HG03457 (cell line): ENCODE data around the gene TCF23.
"Not testable (repeated sequence)": the region's sequence is repeated elsewhere in the genome, so short reads cannot be mapped to it uniquely, and the experiment has no call there.

Experiments used
- ATAC-seq: cut with Tn5 transposase; IDR thresholded peaks from one replicate; pipeline ENCODE4 v1.9.1; 2021; ENCODE audit warnings: moderate number of reproducible peaks; ENCODE audit not compliant: unreplicated experiment

Gene TCF23

DNA sequence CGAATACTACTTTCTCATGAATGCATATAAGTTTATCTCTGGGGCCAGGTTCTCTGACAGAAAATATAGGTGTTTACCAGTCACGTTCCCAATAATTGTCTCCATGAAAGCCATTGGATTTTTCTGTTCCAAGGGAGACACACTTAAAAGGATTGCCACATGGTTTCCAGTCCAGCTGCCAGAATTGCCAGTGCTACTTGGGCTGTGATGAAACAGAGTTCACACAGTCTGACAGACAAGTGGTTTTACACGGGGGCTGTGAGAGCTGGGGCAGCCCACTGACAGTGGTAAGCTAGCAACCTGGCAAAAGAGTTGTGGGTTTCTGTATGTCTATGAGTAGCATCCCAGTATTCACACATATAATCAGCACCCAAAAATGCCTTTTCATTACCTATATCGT, 35.3 kb downstream of the TCF23 start:
- ATAC-seq: no peak

DNA sequence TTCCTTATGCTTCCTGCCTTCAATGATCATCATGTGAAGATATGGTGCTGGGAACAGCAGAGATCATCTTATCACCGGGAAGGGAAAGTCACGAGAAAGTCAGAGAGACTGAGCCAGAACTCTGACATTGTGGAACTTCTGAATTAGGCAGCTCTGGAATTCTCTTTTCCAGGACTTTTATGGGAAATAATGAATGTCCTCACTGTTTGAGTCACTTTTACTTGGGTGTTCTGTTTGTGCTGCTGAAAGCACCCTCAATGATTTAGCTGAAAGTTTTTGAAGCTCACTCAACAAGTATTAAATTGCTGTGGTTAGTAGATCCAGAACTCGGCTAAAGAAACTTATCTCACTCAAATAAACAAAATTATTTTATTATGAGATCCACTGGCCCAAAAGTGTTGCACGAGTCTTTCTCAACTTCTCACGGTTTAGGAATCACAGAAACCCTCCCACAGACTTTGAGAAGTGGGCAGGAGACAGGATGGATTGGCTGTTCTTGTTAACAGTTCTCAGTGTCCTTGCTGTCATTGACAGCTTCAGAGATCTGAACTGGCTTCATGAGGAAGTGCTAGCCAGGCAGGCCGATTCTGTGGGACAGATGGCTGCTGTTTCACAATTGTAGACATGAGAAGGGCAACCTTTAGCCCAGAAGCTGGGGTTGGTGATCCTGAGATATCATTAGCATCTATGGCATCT, 36.7 kb downstream of the TCF23 start:
- ATAC-seq: no peak

- no peak for ATAC-seq
Observed at GRCh38 chr2:27186613-27187345, 38.0 kb downstream of the TCF23 start.

GRCh38 chr2:27189989-27190388, 41.2 kb downstream of the TCF23 start:
- ATAC-seq: no peak

- no peak for ATAC-seq
Observed at GRCh38 chr2:27191070-27191829, 42.4 kb downstream of the TCF23 start.

- no peak for ATAC-seq
Observed at GRCh38 chr2:27194538-27195354, 45.9 kb downstream of the TCF23 start.

GRCh38 chr2:27195799-27196198, 47.0 kb downstream of the TCF23 start:
- ATAC-seq: not testable (repeated sequence)

- not testable (repeated sequence) for ATAC-seq
Observed at GRCh38 chr2:27198068-27198467, 49.3 kb downstream of the TCF23 start.

- ATAC-seq: no peak
Observed at GRCh38 chr2:27198627-27199026, 49.8 kb downstream of the TCF23 start.

DNA sequence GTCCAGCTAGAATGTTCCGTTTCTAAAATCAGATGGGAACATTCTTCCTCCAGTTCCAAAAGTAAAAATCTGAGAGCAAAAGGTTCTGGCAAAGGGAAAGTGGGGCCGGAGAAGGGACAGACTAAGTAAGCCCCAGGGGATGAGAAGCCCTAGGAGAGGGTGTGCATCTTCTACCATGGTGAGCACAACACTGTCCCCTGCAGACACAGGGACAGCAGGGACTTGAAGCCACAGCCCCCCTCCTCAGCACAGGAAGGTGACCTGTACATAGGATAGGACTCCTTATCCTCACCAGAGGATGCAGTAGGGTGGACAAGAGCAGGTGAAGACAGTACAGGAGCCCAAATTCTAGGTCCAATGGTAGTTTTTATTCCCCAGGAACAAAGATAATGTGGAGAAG, 50.4 kb downstream of the TCF23 start:
- no peak for ATAC-seq

DNA sequence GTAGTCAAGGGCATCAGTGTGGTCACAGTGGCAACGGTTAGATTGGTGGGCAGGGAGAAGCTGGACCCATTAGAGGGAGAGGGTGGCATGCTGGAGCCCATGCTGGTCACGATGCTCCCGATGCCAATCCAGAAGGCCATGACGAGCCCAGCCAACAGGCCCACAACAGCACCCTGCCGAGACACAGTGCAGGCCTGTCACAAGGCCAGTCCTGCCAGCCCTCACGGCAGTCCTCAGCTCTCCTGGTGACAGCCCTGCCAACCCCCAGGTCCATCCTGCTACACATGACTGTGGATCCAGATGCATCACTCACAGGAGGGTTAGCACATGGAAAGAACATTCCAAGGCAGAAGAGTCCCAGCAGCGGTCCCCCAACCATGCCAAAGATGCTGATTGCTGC, 52.9 kb downstream of the TCF23 start:
- no peak for ATAC-seq

GRCh38 chr2:27202854-27203253, 54.0 kb downstream of the TCF23 start:
- no peak for ATAC-seq

- no peak for ATAC-seq
Observed at GRCh38 chr2:27203741-27204140, 54.9 kb downstream of the TCF23 start.

GRCh38 chr2:27204566-27204965, 55.8 kb downstream of the TCF23 start:
- no peak for ATAC-seq

DNA sequence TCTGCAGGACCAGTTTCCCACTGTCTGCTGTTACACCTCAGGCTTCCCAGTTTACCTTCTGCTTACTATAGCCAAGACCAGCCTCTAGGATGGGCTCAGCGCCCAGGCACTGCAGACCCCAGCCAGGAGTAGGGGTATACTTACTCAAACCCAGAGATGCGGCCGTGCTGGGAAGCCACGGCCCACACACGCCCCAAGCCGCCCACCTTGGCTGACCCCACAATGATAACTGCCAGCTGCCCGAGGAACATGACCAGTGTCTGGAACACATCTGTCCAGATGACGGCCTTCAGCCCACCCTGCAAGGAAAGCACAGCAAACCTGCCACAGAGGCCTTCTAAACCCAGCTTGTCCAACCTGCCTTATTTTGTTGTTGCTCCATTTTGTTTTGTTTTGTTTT, 56.4 kb downstream of the TCF23 start:
- no peak for ATAC-seq

- ATAC-seq: no peak
Observed at GRCh38 chr2:27206346-27206745, 57.5 kb downstream of the TCF23 start.
